Heart left ventricle (tissue), 16 donors: ENCODE results near the gene DGAT2L6. TPM values are rescaled to one million over a fixed set of nuclear protein-coding genes. Genes with fewer than 3 reads are reported as not detected.
"Not testable (repeated sequence)": the region's sequence is repeated elsewhere in the genome, so short reads cannot be mapped to it uniquely, and the experiment has no call there.

ENCODE experiments used
- ATAC-seq, 4 donors: fragments of 200-7000 bp; cut with Tn5 transposase; one replicate each; pipeline ENCODE4 v1.9.1; 2020 to 2022; ENCODE audit warnings: moderate library complexity in 4 of 4, mild to moderate bottlenecking in 3 of 4, moderate number of reproducible peaks in 1 of 4
- DNase-seq, 5 donors: peaks; one replicate each; pipeline ENCODE4 v3.0.0-alpha.2; 2020
- H3K27ac ChIP-seq, 12 donors: fragments of 200-600 bp; sonication (generic) in 4 of 12; one replicate each; pipeline versions ENCODE4 v1.5.0 to v1.8.0; 2016 to 2022; ENCODE audit warnings: mild to moderate bottlenecking in 2 of 12
- H3K27me3 ChIP-seq, 9 donors: fragments of 200-600 bp; sonication (generic) in 2 of 9; one replicate each; pipeline versions ENCODE4 v1.5.1 to v1.8.0; 2016 to 2022; ENCODE audit warnings: mild to moderate bottlenecking in 3 of 9
- H3K36me3 ChIP-seq, 9 donors: fragments of 200-600 bp; sonication (generic) in 2 of 9; one replicate each; pipeline versions ENCODE4 v1.5.0 to v1.8.0; 2018 to 2022; ENCODE audit warnings: mild to moderate bottlenecking in 2 of 9
- H3K4me1 ChIP-seq, 12 donors: fragments of 200-600 bp; sonication (generic) in 4 of 12; one replicate each; pipeline versions ENCODE4 v1.5.0 to v1.8.0; 2016 to 2022; ENCODE audit warnings: mild to moderate bottlenecking in 3 of 12
- H3K4me3 ChIP-seq, 12 donors: fragments of 200-600 bp; sonication (generic) in 4 of 12; one replicate each; pipeline versions ENCODE4 v1.5.0 to v1.8.0; 2017 to 2022; ENCODE audit warnings: mild to moderate bottlenecking in 9 of 12, moderate library complexity in 4 of 12
- H3K9me3 ChIP-seq, 12 donors: fragments of 200-600 bp; sonication (generic) in 4 of 12; one replicate each; pipeline versions ENCODE4 v1.5.0 to v1.8.0; 2016 to 2022; ENCODE audit warnings: mild to moderate bottlenecking in 1 of 12
- CTCF ChIP-seq, 12 donors: fragments of 200-600 bp; sonication (generic) in 4 of 12; IDR thresholded peaks; one replicate each; pipeline versions ENCODE4 v1.5.0 to v1.8.0; 2018 to 2022; ENCODE audit warnings: antibody characterized with exemption in 12 of 12, mild to moderate bottlenecking in 5 of 12
- POLR2A ChIP-seq, 2 donors: fragments of 450-650 bp; IDR thresholded peaks; one replicate each; pipeline ENCODE4 v1.6.1; 2017; ENCODE audit warnings: antibody characterized with exemption in 2 of 2, mild to moderate bottlenecking in 2 of 2, moderate library complexity in 2 of 2
- WGBS, 4 donors: extraction: QIAGEN DNeasy Blood & Tissue Kit in 2 of 4; methylation state at CpG; one replicate each; pipeline versions ENCODE4 v1.1.5 to v1.1.7; 2013 to 2018; 5-methylcytosine and 5-hydroxymethylcytosine counted together
- intact Hi-C, 10 donors: fragments of 100-400 bp; cut with DNase I; formaldehyde crosslinking; loops; one replicate each; pipeline versions ENCODE4 v1.11.1 to v1.14.2; 2022
- polyA plus RNA-seq, 2 donors: library from polyadenylated mRNA; stranded (reverse); fragments of 200-250 nt; gene quantifications; one replicate each; pipeline ENCODE4 v1.2.3, GENCODE V29; 2013
- total RNA-seq, 9 donors: library from RNA; depleted of rRNA in 2 of 9; stranded (reverse); fragments of >200 nt in 2 of 9; fragmentation: NEBNext Ultra II Directional in 3 of 9; extraction: Animal tissue kit (Norgen Biotek cat#: 25700) in 3 of 9; gene quantifications; one replicate each; pipeline versions ENCODE4 v1.1.0 to v1.2.4, GENCODE V29; 2016 to 2023
- donor health status: ischemic (EF 13 %, LVEDD 7.1; RV severe dilation, severe dysfunction).
- donor health status: healthy with polysubstance abuse.
- donor health status: DM: no; HTN: yes; CAD: no.
- donor health status: DM: no; HTN: no; CAD: no.
- donor health status: ischemic (EF 25% LVEDD 6.9; RV normal size, moderate dysfunction).
- donor health status: ischemic (EF 25% LVEDD 5.7; RV mildly dilated, moderate dysfunction).
- donor health status: healthy.
- donor health status: DM: yes; HTN: yes; CAD: no.
- donor health status: ischemic (EF 35%, LVEDD 5.7; RV mildly dilated, moderate dysfunction).
- donor health status: nonischemic (EF 11% LVEDD 7.7; RV severe dilation, severe dysfunction).
- donor health status: DM: yes; HTN: yes; CAD: no.
- donor health status: PGD.
- donor health status: ischemic (EF 29% LVEDD 5.4; RV normal size, mild dysfunction).
- donor health status: nonischemic (EF 23%, LVEDD 6.1; RV moderate dilation, normal function).

DGAT2L6 gene
- total and polyA plus RNA-seq, 11 donors, result not detected

GRCh38 chrX:70196961-70197720, 19.9 kb downstream of the DGAT2L6 start:
- DNase-seq, result peak in 2 of 5 donors; percentile 14 to 18
- TF ChIP-seq POLR2A (IDR thresholded peaks at IDR 0.05) (no peak), CTCF (IDR thresholded peaks at IDR 0.05) (peak; percentile 42 to 69 (median 52))
- H3K9me3 ChIP-seq, result peaks cover 0 to 6% (median 0%) of the 10 kb centered on the region in 12 donors
- no peak overlapping the region for H3K4me3 ChIP-seq
- H3K27ac ChIP-seq, result no peak overlapping the region
- no peaks in the 10 kb centered on the region for H3K36me3 ChIP-seq
- ATAC-seq, result peak in 2 of 4 donors; percentile 36 to 50
- peaks cover 0 to 24% (median 0%) of the 10 kb centered on the region in 9 donors for H3K27me3 ChIP-seq
- WGBS, 4 donors, result 7 to 22% (median 11%) methylated on average over 12 of the region's 12 CpGs
- intact Hi-C loops, result loop anchor here in 5 of 10 donors (2.0 to 10.0 kb wide), 4 partner anchors 68 to 238 kb away; partner anchors contain the start of genes ARR3 (in 2 of the 5) and P2RY4 (in 2 of the 5)
- no peaks in the 10 kb centered on the region for H3K4me1 ChIP-seq

GRCh38 chrX:70201732-70202131, 24.4 kb downstream of the DGAT2L6 start:
- Histone ChIP-seq H3K4me1 (no peaks in the 10 kb centered on the region), H3K4me3 (no peak overlapping the region), H3K9me3 (no peaks in the 10 kb centered on the region), H3K27ac (no peak overlapping the region), H3K36me3 (no peaks in the 10 kb centered on the region), H3K27me3 (peaks cover 0 to 32% (median 0%) of the 10 kb centered on the region in 9 donors)
- 82 to 85% (median 84%) methylated on average over 4 to 5 of the region's 5 CpGs for WGBS, 4 donors
- no peak for ATAC-seq
- TF ChIP-seq CTCF (IDR thresholded peaks at IDR 0.05), result no peak
- TF ChIP-seq POLR2A (IDR thresholded peaks at IDR 0.05), result no peak
- no peak for DNase-seq
- intact Hi-C loops, result no loop called here

DNA sequence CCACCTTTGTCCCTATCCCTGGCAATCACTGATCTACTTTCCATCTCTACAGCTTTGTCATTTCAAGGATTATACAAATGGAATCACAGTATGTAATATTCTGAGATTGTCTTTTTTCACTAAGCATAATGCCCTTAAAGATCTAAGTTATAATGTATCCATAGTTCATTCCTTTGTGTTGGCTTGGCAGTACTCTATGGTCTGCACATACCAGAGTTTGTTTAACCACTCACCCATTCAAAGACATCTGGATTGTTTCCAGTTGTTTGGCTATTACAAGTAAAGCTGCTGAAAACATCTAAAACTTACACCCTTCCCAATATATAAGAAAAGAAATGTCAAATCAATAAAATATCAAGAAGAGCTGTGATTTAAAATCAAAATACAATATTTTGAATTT, 31.2 kb downstream of the DGAT2L6 start:
- H3K27ac ChIP-seq, result no peak overlapping the region
- H3K27me3 ChIP-seq, result peaks cover 0 to 9% (median 0%) of the 10 kb centered on the region in 9 donors
- intact Hi-C loops, result no loop called here
- no peaks in the 10 kb centered on the region for H3K4me1 ChIP-seq
- no peak for ATAC-seq
- H3K9me3 ChIP-seq, result no peaks in the 10 kb centered on the region
- H3K36me3 ChIP-seq, result no peaks in the 10 kb centered on the region
- no peak for DNase-seq
- H3K4me3 ChIP-seq, result no peak overlapping the region
- TF ChIP-seq POLR2A (IDR thresholded peaks at IDR 0.05), result no peak
- TF ChIP-seq CTCF (IDR thresholded peaks at IDR 0.05), result no peak

DNA sequence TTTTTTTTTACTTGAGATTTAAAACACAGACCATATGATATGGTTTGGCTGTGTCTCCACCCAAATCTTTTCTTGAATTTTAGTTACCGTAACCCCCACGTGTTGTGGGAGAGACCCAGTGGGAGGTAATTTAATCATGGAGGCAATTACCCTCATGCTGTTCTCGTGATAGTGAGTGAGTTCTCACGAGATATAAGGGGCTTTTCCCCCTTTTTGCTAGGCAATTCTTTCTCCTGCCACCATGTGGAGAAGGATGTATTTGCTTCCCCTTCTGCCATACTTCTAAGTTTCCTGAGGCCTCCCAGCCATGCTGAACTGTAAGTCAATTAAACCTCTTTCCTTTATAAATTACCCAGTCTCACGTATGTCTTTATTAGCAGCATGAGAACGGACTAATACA, 32.3 kb downstream of the DGAT2L6 start:
- H3K36me3 ChIP-seq, H3K9me3 ChIP-seq, ATAC-seq, H3K27ac ChIP-seq, intact Hi-C loops, H3K4me3 ChIP-seq, H3K27me3 ChIP-seq, H3K4me1 ChIP-seq, DNase-seq: not testable (repeated sequence)
- WGBS, 4 donors, result 46 to 56% (median 52%) methylated on average over 6 of the region's 6 CpGs
